Measurements from ENCODE around the gene S100B.

DNA sequence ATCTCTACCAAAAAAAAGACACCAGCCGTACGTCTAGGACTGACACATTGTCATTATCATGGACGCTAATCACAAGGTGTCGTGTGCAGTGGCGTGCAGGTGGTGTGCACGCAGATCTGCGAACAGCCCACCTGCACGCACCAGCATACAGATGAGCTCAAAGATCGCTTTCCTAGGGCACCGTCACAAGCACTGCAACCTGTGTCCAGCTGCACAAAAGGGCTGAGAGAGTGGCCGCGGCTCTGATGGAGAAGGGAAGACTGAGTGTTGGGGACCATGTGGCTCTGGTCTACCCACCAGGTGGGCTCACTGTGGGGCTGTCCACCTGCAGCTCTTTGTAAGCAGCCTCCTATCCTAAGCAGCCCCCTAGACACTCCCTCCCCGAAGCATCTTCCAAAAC lies 50.9 kb downstream of the S100B start:
- TF ChIP-seq YY1 (IDR thresholded peaks at IDR 0.05; ENCODE audit: insufficient read depth, insufficient read length): no peak
- TF ChIP-seq ZNF274 (IDR thresholded peaks at IDR 0.05; ENCODE audit: low read depth, low read length): no peak
